IMR-90 (cell line): ENCODE measurements around the gene THRB.

Experiments
- BHLHE40 ChIP-seq: fragments of 150-350 bp; IDR thresholded peaks from 2 replicates; pipeline ENCODE4 v1.6.1; 2016; ENCODE audit warnings: mild to moderate bottlenecking, low read depth, low read length
- CEBPB ChIP-seq: IDR thresholded peaks from 2 replicates; pipeline ENCODE4 v1.6.1; 2012; ENCODE audit warnings: low read depth, low read length, improper control_type of control experiment
- ELK1 ChIP-seq: fragments of 150-350 bp; IDR thresholded peaks from 2 replicates; pipeline ENCODE4 v1.6.1; 2016; ENCODE audit warnings: low read depth, mild to moderate bottlenecking, low read length, moderate library complexity, borderline replicate concordance
- FOS ChIP-seq: fragments of 150-350 bp; IDR thresholded peaks from 2 replicates; pipeline ENCODE4 v1.6.1; 2016; ENCODE audit warnings: low read depth, low read length
- MAFK ChIP-seq: IDR thresholded peaks from 2 replicates; pipeline ENCODE4 v1.6.1; 2012; ENCODE audit warnings: low read depth, low read length, improper control_type of control experiment
- MXI1 ChIP-seq: IDR thresholded peaks from 2 replicates; pipeline ENCODE4 v1.6.1; 2012; ENCODE audit warnings: low read depth, mild to moderate bottlenecking, low read length, moderate library complexity, borderline replicate concordance
- POLR2A ChIP-seq: IDR thresholded peaks from 2 replicates; pipeline ENCODE4 v1.6.1; 2012; ENCODE audit warnings: mild to moderate bottlenecking, low read depth, low read length
- RAD21 ChIP-seq: IDR thresholded peaks from 2 replicates; pipeline ENCODE4 v1.6.1; 2012; ENCODE audit warnings: low read length, improper control_type of control experiment
- RCOR1 ChIP-seq: IDR thresholded peaks from 2 replicates; pipeline ENCODE4 v1.6.1; 2012; ENCODE audit warnings: mild to moderate bottlenecking, low read length, improper control_type of control experiment; ENCODE audit not compliant: insufficient replicate concordance
- RFX5 ChIP-seq: IDR thresholded peaks from 2 replicates; pipeline ENCODE4 v1.8.0; 2012; ENCODE audit warnings: low read depth, mild to moderate bottlenecking, low read length, moderate library complexity
- SMC3 ChIP-seq: fragments of 150-350 bp; IDR thresholded peaks from 2 replicates; pipeline ENCODE4 v1.6.1; 2016; ENCODE audit warnings: low read depth, mild to moderate bottlenecking, antibody characterized with exemption, low read length, moderate library complexity
- TF ChIP-seq, protein P1 (sequence below): conservative IDR thresholded peaks from 2 replicates; pipeline ENCODE4 v1.5.1; 2012; ENCODE audit warnings: mild to moderate bottlenecking, low read depth, low read length, improper control_type of control experiment
- TF ChIP-seq, protein P2 (sequence below): fragments of 150-350 bp; IDR thresholded peaks from 2 replicates; pipeline ENCODE4 v1.6.1; 2017; ENCODE audit warnings: mild to moderate bottlenecking, antibody characterized with exemption, low read length, low read depth

DNA sequence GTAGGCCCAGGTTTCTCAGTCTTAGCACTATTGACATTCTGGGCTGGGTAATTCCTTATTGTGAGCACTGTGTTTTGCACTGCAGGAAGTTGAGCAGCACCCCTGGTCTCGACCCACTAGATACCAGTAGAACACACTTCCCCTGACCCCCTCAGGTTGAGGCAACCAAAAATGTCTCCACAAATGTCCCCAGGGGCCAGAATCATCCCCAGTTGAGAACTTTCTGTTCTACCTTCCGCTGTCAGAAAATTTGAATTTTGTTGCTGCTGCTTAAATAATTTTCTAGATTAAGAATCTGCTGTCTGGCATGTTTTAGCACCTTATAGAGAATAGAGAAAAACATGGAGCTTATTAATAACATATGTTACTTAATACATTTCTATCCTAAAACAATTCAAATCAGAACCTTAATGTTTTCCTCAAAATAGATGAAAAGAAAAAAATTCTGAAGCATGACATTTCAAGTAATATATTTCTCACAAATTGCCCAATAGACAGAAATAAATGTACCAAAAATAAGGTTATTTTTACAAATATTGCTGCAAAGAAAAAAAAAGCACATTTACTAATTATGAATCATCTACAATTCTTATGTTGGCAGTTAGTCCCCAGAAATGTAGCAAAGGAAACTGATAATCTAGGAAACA, 13.2 kb upstream of the THRB start:
- TF ChIP-seq POLR2A (no peak), MAFK (no peak), RAD21 (no peak), CEBPB (no peak), RFX5 (no peak), SMC3 (no peak), FOS (no peak), ELK1 (no peak), MXI1 (no peak), BHLHE40 (no peak), RCOR1 (no peak)
- TF ChIP-seq, protein P1, sequence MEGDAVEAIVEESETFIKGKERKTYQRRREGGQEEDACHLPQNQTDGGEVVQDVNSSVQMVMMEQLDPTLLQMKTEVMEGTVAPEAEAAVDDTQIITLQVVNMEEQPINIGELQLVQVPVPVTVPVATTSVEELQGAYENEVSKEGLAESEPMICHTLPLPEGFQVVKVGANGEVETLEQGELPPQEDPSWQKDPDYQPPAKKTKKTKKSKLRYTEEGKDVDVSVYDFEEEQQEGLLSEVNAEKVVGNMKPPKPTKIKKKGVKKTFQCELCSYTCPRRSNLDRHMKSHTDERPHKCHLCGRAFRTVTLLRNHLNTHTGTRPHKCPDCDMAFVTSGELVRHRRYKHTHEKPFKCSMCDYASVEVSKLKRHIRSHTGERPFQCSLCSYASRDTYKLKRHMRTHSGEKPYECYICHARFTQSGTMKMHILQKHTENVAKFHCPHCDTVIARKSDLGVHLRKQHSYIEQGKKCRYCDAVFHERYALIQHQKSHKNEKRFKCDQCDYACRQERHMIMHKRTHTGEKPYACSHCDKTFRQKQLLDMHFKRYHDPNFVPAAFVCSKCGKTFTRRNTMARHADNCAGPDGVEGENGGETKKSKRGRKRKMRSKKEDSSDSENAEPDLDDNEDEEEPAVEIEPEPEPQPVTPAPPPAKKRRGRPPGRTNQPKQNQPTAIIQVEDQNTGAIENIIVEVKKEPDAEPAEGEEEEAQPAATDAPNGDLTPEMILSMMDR = no peak
- TF ChIP-seq, protein P2, sequence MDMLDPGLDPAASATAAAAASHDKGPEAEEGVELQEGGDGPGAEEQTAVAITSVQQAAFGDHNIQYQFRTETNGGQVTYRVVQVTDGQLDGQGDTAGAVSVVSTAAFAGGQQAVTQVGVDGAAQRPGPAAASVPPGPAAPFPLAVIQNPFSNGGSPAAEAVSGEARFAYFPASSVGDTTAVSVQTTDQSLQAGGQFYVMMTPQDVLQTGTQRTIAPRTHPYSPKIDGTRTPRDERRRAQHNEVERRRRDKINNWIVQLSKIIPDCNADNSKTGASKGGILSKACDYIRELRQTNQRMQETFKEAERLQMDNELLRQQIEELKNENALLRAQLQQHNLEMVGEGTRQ = no peak
